Memory B cell (primary cell): ENCODE data around the gene LYRM4.

ENCODE experiments used
- ATAC-seq: fragments of 150-1000 bp; cut with Tn5 transposase; 2 replicates; pipeline ENCODE4 v1.10.0; 2021; ENCODE audit warnings: low read depth, mild to moderate bottlenecking, moderate library complexity
- DNase-seq, 2 donors: peaks; one replicate each; pipeline ENCODE4 v3.0.0; 2022; ENCODE audit warnings: low spot score in 2 of 2
- H3K27ac Mint-ChIP-seq: one replicate; pipeline ENCODE4 v1.8.0; 2022; ENCODE audit warnings: mild to moderate bottlenecking, moderate library complexity, mixed read lengths
- H3K27me3 Mint-ChIP-seq: one replicate; pipeline ENCODE4 v1.8.0; 2022; ENCODE audit warnings: mixed read lengths
- H3K36me3 Mint-ChIP-seq: one replicate; pipeline ENCODE4 v1.8.0; 2022; ENCODE audit warnings: mild to moderate bottlenecking, mixed read lengths
- H3K4me1 Mint-ChIP-seq: one replicate; pipeline ENCODE4 v1.8.0; 2022; ENCODE audit warnings: mixed read lengths
- H3K4me3 Mint-ChIP-seq: one replicate; pipeline ENCODE4 v1.8.0; 2022; ENCODE audit warnings: mild to moderate bottlenecking, moderate library complexity, mixed read lengths
- H3K9me3 Mint-ChIP-seq: one replicate; pipeline ENCODE4 v1.8.0; 2022; ENCODE audit warnings: mixed read lengths

LYRM4 gene

GRCh38 chr6:5246141-5247097 is 14.3 kb downstream of the LYRM4 start:
- DNase-seq = no peak
- Mint-ChIP-seq H3K4me3 (no peak overlapping the region), H3K4me1 (peaks cover 15% of the 10 kb centered on the region), H3K36me3 (peaks cover 18% of the 10 kb centered on the region), H3K27me3 (no peaks in the 10 kb centered on the region), H3K27ac (no peak overlapping the region), H3K9me3 (peaks cover 2% of the 10 kb centered on the region)
- no peak for ATAC-seq

DNA sequence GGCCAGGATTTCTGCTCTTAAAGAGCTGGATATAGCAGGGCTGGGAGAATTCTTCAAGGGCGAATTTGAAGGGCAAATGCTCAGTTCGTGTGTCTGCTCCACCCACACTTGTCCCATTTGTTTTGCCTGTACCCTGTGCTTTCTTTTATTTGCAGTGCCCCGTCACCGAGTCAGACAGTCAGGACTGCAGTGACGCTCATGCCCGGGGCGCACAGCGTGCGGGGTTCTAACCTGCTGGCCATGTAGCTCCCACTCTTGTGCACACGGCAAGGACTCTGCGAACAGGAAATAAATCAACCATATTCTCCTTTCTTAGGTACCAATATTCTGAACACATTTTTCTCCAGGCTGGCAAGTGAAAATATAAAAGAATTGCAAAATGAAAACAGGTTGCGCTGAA is 17.7 kb downstream of the LYRM4 start:
- H3K27ac Mint-ChIP-seq = no peak overlapping the region
- H3K4me3 Mint-ChIP-seq = no peak overlapping the region
- no peaks in the 10 kb centered on the region for H3K9me3 Mint-ChIP-seq
- H3K4me1 Mint-ChIP-seq = peaks cover 11% of the 10 kb centered on the region
- ATAC-seq = no peak
- peaks cover 14% of the 10 kb centered on the region for H3K36me3 Mint-ChIP-seq
- no peaks in the 10 kb centered on the region for H3K27me3 Mint-ChIP-seq
- DNase-seq = no peak

DNA sequence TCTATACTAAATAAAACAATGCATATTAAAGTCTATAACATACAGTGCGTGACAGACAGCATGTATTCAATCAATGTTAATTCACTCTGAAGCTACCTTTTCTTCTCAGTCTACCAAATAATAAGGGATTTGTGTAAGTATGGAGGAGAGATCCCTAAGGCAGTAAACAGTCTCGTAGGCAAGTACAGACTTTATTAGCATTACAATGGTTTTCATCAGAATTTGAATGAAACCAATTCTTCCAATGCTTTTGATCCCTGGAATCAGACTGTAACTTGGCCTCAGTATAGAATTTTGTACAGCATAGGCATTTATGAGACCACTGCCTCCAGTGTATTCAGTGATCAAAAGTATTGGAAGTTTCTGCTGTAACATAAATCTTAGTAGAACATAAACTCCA is 19.5 kb downstream of the LYRM4 start:
- Mint-ChIP-seq H3K4me3 (no peak overlapping the region), H3K36me3 (peaks cover 13% of the 10 kb centered on the region), H3K9me3 (no peaks in the 10 kb centered on the region), H3K27me3 (no peaks in the 10 kb centered on the region), H3K27ac (no peak overlapping the region), H3K4me1 (peaks cover 10% of the 10 kb centered on the region)
- ATAC-seq (no peak), DNase-seq (no peak)

- Mint-ChIP-seq H3K27ac (no peak overlapping the region), H3K36me3 (peaks cover 8% of the 10 kb centered on the region), H3K4me1 (peaks cover 4% of the 10 kb centered on the region), H3K4me3 (no peak overlapping the region), H3K9me3 (no peaks in the 10 kb centered on the region), H3K27me3 (no peaks in the 10 kb centered on the region)
- DNase-seq = no peak
- no peak for ATAC-seq
These were observed 22.4 kb downstream of the LYRM4 start for GRCh38 chr6:5238336-5238735.

DNA sequence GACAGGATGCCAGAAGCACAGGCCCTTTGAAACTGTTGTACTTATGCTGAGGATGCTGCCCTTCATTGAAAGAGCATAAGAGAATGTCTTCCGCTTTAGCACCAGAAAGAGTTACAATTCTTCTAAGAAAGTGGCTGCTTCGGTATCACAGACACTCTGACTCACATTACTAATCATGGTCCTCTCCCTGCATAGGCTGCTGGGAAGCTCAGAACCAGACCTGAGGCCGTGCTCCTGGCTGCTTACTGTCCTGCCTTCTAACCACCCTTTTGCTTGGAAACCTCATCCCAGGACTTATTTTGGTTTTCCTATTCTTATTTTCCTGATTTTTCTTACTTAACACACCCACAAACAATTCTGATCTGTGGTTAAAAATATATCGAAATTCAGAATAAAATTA is 22.9 kb downstream of the LYRM4 start:
- H3K36me3 Mint-ChIP-seq = peaks cover 8% of the 10 kb centered on the region
- DNase-seq (no peak), ATAC-seq (no peak)
- H3K4me3 Mint-ChIP-seq = no peak overlapping the region
- H3K4me1 Mint-ChIP-seq = peaks cover 4% of the 10 kb centered on the region
- no peaks in the 10 kb centered on the region for H3K27me3 Mint-ChIP-seq
- H3K27ac Mint-ChIP-seq = no peak overlapping the region
- H3K9me3 Mint-ChIP-seq = no peaks in the 10 kb centered on the region

DNA sequence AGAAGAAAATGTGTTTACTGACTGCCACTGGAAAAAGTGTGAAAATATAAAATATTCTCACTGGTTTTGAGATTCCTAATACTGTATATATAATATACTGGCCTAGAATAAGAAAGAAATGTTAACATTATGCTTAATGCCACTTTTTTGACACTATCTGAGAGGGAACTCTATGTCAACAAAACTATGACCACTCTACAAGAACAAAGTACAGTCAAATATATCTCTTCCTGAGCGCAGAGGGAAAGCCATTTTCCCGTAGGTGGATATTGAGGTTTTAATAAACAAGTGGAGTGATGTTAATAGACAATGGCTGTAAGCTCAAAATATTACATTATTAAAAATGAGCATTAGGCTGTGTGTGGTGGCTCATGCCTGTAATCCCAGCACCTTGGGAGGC is 24.9 kb downstream of the LYRM4 start:
- no peak overlapping the region for H3K27ac Mint-ChIP-seq
- no peaks in the 10 kb centered on the region for H3K27me3 Mint-ChIP-seq
- no peaks in the 10 kb centered on the region for H3K9me3 Mint-ChIP-seq
- H3K4me3 Mint-ChIP-seq = no peak overlapping the region
- ATAC-seq = no peak
- peaks cover 4% of the 10 kb centered on the region for H3K4me1 Mint-ChIP-seq
- no peak for DNase-seq
- H3K36me3 Mint-ChIP-seq = peaks cover 6% of the 10 kb centered on the region

DNA sequence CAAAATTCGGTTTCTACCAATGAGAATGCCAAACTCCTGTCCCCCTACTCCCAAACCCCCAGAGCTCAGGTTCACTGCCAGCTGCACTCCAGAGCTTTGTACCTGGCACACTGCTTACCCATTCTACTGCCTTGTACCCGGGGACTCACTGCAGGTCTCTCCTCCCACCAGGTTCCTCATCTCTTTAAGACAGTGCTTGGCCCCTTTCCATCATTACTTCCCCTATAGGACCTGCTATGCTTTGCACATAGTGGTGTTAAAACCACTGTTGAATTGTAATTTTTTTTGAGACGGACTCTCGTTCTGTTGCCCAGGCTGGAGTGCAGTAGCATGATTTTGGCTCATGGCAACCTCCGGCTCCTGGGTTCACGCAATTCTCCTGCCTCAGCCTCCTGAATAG is 25.9 kb downstream of the LYRM4 start:
- peaks cover 4% of the 10 kb centered on the region for H3K4me1 Mint-ChIP-seq
- peaks cover 6% of the 10 kb centered on the region for H3K36me3 Mint-ChIP-seq
- peak; percentile 22 for ATAC-seq
- H3K4me3 Mint-ChIP-seq = no peak overlapping the region
- no peaks in the 10 kb centered on the region for H3K27me3 Mint-ChIP-seq
- DNase-seq = no peak
- H3K27ac Mint-ChIP-seq = no peak overlapping the region
- H3K9me3 Mint-ChIP-seq = no peaks in the 10 kb centered on the region

- H3K4me3 Mint-ChIP-seq = no peak overlapping the region
- DNase-seq = no peak
- no peaks in the 10 kb centered on the region for H3K27me3 Mint-ChIP-seq
- no peak for ATAC-seq
- H3K9me3 Mint-ChIP-seq = no peaks in the 10 kb centered on the region
- no peak overlapping the region for H3K27ac Mint-ChIP-seq
- H3K4me1 Mint-ChIP-seq = no peaks in the 10 kb centered on the region
- H3K36me3 Mint-ChIP-seq = peaks cover 5% of the 10 kb centered on the region
These were observed 29.5 kb downstream of the LYRM4 start for GRCh38 chr6:5231289-5231688.

GRCh38 chr6:5230081-5230480 is 30.7 kb downstream of the LYRM4 start:
- Mint-ChIP-seq H3K27me3 (no peaks in the 10 kb centered on the region), H3K4me3 (no peak overlapping the region), H3K36me3 (peaks cover 5% of the 10 kb centered on the region), H3K4me1 (no peaks in the 10 kb centered on the region), H3K27ac (no peak overlapping the region), H3K9me3 (no peaks in the 10 kb centered on the region)
- no peak for DNase-seq
- ATAC-seq = no peak

GRCh38 chr6:5229356-5229755 is 31.4 kb downstream of the LYRM4 start:
- DNase-seq (no peak), ATAC-seq (no peak)
- Mint-ChIP-seq H3K27me3 (no peaks in the 10 kb centered on the region), H3K4me3 (no peak overlapping the region), H3K9me3 (no peaks in the 10 kb centered on the region), H3K36me3 (peaks cover 5% of the 10 kb centered on the region), H3K27ac (no peak overlapping the region), H3K4me1 (no peaks in the 10 kb centered on the region)

GRCh38 chr6:5223309-5223708 is 37.4 kb downstream of the LYRM4 start:
- H3K27me3 Mint-ChIP-seq = no peaks in the 10 kb centered on the region
- H3K36me3 Mint-ChIP-seq = peaks cover 8% of the 10 kb centered on the region
- H3K9me3 Mint-ChIP-seq = no peaks in the 10 kb centered on the region
- no peak for ATAC-seq
- no peak overlapping the region for H3K27ac Mint-ChIP-seq
- H3K4me1 Mint-ChIP-seq = no peaks in the 10 kb centered on the region
- H3K4me3 Mint-ChIP-seq = no peak overlapping the region
- DNase-seq = no peak

- H3K27ac Mint-ChIP-seq = no peak overlapping the region
- no peaks in the 10 kb centered on the region for H3K27me3 Mint-ChIP-seq
These were observed 40.3 kb downstream of the LYRM4 start for GRCh38 chr6:5220443-5220842.

GRCh38 chr6:5219011-5219691 is 41.6 kb downstream of the LYRM4 start:
- Mint-ChIP-seq H3K27me3 (no peaks in the 10 kb centered on the region), H3K36me3 (peaks cover 4% of the 10 kb centered on the region), H3K4me1 (no peaks in the 10 kb centered on the region), H3K9me3 (no peaks in the 10 kb centered on the region), H3K27ac (no peak overlapping the region), H3K4me3 (no peak overlapping the region)
- DNase-seq (no peak), ATAC-seq (no peak)

More at GRCh38 chr6:5220443-5220842, 40.3 kb downstream of the LYRM4 start:
- H3K4me3 Mint-ChIP-seq = no peak overlapping the region
- ATAC-seq (no peak), DNase-seq (no peak)
- H3K4me1 Mint-ChIP-seq = no peaks in the 10 kb centered on the region
- no peaks in the 10 kb centered on the region for H3K9me3 Mint-ChIP-seq
- H3K36me3 Mint-ChIP-seq = peaks cover 3% of the 10 kb centered on the region

GRCh38 chr6:5217356-5217755 is 43.4 kb downstream of the LYRM4 start:
- ATAC-seq = no peak
- Mint-ChIP-seq H3K9me3 (no peaks in the 10 kb centered on the region), H3K4me3 (no peak overlapping the region), H3K27ac (no peak overlapping the region), H3K27me3 (no peaks in the 10 kb centered on the region), H3K36me3 (peaks cover 20% of the 10 kb centered on the region), H3K4me1 (no peaks in the 10 kb centered on the region)
- no peak for DNase-seq
